Fibroblast of mammary gland (primary cell): ENCODE data around the gene USP2.
A peak's percentile ranks its signal among the peaks of the same experiment; 100 is the strongest.

Experiments used
- DNase-seq: peaks from one replicate; pipeline ENCODE4 v3.0.0-alpha.2; 2010; ENCODE audit warnings: low read depth
- H3K4me3 ChIP-seq: 2 replicates; pipeline ENCODE4 v1.5.1; 2011; ENCODE audit warnings: low read depth, mild to moderate bottlenecking, low read length, moderate library complexity; ENCODE audit not compliant: control insufficient read depth
- CTCF ChIP-seq: conservative IDR thresholded peaks from 2 replicates; pipeline ENCODE4 v1.5.1; 2011; ENCODE audit warnings: low read depth, low read length, inconsistent platforms; ENCODE audit not compliant: control insufficient read depth, insufficient read depth

USP2 gene

GRCh38 chr11:119319136-119319699, 62.3 kb downstream of the USP2 start:
- TF ChIP-seq CTCF, result no peak
- H3K4me3 ChIP-seq, result no peak overlapping the region
- no peak for DNase-seq

- no peak overlapping the region for H3K4me3 ChIP-seq
- no peak for TF ChIP-seq CTCF
- peak; percentile 54 for DNase-seq
These were observed 63.0 kb downstream of the USP2 start for GRCh38 chr11:119318240-119319135.

- no peak for DNase-seq
- no peak for TF ChIP-seq CTCF
- H3K4me3 ChIP-seq, result no peak overlapping the region
These were observed 63.8 kb downstream of the USP2 start for GRCh38 chr11:119317592-119318239.

GRCh38 chr11:119316729-119317591, 64.5 kb downstream of the USP2 start, which contains the start of gene MCAM:
MCAM (minus strand) TSS chr11:119317130; CDS start chr11:119317101, 29 bp downstream.
- peak within 1 kb of the TSS; percentile 13 for H3K4me3 ChIP-seq
- no peak for DNase-seq
- no peak for TF ChIP-seq CTCF

- TF ChIP-seq CTCF, result no peak
- peak overlapping the region; percentile 13 for H3K4me3 ChIP-seq
- no peak for DNase-seq
These were observed 65.3 kb downstream of the USP2 start for GRCh38 chr11:119316016-119316728.
